Loucy (cell line): ENCODE measurements around the gene EFL1.

Experiments used
- CTCF ChIP-seq: fragments of 200-600 bp; sonication (generic); conservative IDR thresholded peaks from 2 replicates; pipeline ENCODE4 v1.5.1; 2014; ENCODE audit warnings: mild to moderate bottlenecking, antibody characterized with exemption, low read length
- EZH2phosphoT487 ChIP-seq: fragments of 200-600 bp; IDR thresholded peaks from 2 replicates; pipeline ENCODE4 v1.6.1; 2018; ENCODE audit warnings: antibody characterized with exemption, mild to moderate bottlenecking, moderate library complexity, borderline replicate concordance

DNA sequence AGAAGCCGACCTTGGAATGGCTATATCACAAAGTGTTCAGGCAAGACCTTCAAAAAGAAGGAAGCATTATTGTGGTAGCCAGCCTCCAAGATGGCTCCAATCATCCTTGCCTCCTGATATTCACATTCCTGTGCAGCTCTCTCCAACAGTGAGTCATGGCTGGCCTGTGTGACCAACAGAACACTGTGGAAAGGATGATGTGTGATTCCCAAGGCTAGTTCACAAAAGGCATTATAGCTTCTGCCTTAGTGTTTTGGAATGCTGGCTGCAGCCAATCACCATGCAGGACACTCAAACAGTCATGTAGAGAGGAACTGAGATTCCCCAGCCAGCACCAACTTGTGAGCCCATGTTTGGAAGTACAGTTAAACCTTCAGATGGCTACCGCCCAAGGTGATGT, 102.6 kb downstream of the EFL1 start:
- TF ChIP-seq CTCF (no peak), EZH2phosphoT487 (no peak)
